Progenitor cell of endocrine pancreas (in vitro differentiated cells): ENCODE measurements around the gene HDAC8. TPM values are rescaled to one million over a fixed set of nuclear protein-coding genes. Genes with fewer than 3 reads are reported as not detected.

Source experiments
- DNase-seq: peaks from one replicate; pipeline ENCODE4 v3.0.0; 2021; ENCODE audit warnings: low spot score; ENCODE audit not compliant: unreplicated experiment
- H3K27ac Mint-ChIP-seq: 2 replicates; pipeline ENCODE4 v1.8.0; 2021; ENCODE audit warnings: mild to moderate bottlenecking, moderate library complexity, mixed read lengths
- H3K27me3 Mint-ChIP-seq: 2 replicates; pipeline ENCODE4 v1.8.0; 2021; ENCODE audit warnings: mixed read lengths
- H3K36me3 Mint-ChIP-seq: 2 replicates; pipeline ENCODE4 v1.8.0; 2022; ENCODE audit warnings: mixed read lengths; ENCODE audit not compliant: insufficient read depth
- H3K4me1 Mint-ChIP-seq: 2 replicates; pipeline ENCODE4 v1.8.0; 2021; ENCODE audit warnings: low read depth, mixed read lengths
- H3K4me3 Mint-ChIP-seq: 2 replicates; pipeline ENCODE4 v1.8.0; 2021; ENCODE audit warnings: low read depth, mild to moderate bottlenecking, moderate library complexity, mixed read lengths
- H3K9me3 Mint-ChIP-seq: 2 replicates; pipeline ENCODE4 v1.8.0; 2021; ENCODE audit warnings: low read depth, mixed read lengths
- total RNA-seq: library from RNA; stranded (reverse); gene quantifications from 2 replicates; pipeline ENCODE4 v1.2.1, GENCODE V29; 2021
- TF ChIP-seq, protein P1 (sequence below): fragments of 200-600 bp; sonication (generic); IDR thresholded peaks from one replicate; pipeline ENCODE4 v1.5.0; 2021; ENCODE audit warnings: antibody characterized with exemption, mild to moderate bottlenecking; ENCODE audit not compliant: unreplicated experiment

Gene HDAC8
- total RNA-seq, 1 donor from 2014 or later, result 38.4 TPM

- TF ChIP-seq, protein P1, sequence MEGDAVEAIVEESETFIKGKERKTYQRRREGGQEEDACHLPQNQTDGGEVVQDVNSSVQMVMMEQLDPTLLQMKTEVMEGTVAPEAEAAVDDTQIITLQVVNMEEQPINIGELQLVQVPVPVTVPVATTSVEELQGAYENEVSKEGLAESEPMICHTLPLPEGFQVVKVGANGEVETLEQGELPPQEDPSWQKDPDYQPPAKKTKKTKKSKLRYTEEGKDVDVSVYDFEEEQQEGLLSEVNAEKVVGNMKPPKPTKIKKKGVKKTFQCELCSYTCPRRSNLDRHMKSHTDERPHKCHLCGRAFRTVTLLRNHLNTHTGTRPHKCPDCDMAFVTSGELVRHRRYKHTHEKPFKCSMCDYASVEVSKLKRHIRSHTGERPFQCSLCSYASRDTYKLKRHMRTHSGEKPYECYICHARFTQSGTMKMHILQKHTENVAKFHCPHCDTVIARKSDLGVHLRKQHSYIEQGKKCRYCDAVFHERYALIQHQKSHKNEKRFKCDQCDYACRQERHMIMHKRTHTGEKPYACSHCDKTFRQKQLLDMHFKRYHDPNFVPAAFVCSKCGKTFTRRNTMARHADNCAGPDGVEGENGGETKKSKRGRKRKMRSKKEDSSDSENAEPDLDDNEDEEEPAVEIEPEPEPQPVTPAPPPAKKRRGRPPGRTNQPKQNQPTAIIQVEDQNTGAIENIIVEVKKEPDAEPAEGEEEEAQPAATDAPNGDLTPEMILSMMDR, result peak; percentile 14
- Mint-ChIP-seq H3K36me3 (no peaks in the 10 kb centered on the region), H3K27me3 (peaks cover 40% of the 10 kb centered on the region), H3K27ac (no peak overlapping the region), H3K4me3 (no peak overlapping the region), H3K4me1 (no peaks in the 10 kb centered on the region), H3K9me3 (peaks cover 6% of the 10 kb centered on the region)
- no peak for DNase-seq
Observed at GRCh38 chrX:72297953-72298730, 274.5 kb downstream of the HDAC8 start.

DNA sequence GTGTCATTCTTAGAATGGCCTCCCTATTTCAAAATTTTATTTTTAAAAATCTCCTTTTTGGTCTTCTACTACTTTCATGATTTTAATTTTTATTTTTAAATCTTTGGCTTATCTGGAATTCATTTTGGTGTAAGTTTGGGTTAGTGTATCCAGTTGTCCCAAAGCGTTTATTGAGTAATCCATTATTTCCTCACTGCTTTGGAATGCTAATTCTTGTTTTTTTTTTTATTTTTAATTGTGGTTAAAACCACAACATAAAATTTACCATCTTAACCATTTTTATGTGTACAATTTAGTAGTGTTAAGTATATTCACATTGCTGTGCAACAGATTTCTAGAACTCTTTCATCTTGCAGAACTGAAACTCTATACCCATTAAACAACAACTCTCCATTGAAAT lies 275.7 kb downstream of the HDAC8 start:
- no peak for DNase-seq
- H3K9me3 Mint-ChIP-seq, result peaks cover 16% of the 10 kb centered on the region
- H3K27me3 Mint-ChIP-seq, result peaks cover 30% of the 10 kb centered on the region
- H3K36me3 Mint-ChIP-seq, result no peaks in the 10 kb centered on the region
- H3K4me3 Mint-ChIP-seq, result no peak overlapping the region
- no peaks in the 10 kb centered on the region for H3K4me1 Mint-ChIP-seq
- no peak overlapping the region for H3K27ac Mint-ChIP-seq
- TF ChIP-seq, protein P1, result no peak

DNA sequence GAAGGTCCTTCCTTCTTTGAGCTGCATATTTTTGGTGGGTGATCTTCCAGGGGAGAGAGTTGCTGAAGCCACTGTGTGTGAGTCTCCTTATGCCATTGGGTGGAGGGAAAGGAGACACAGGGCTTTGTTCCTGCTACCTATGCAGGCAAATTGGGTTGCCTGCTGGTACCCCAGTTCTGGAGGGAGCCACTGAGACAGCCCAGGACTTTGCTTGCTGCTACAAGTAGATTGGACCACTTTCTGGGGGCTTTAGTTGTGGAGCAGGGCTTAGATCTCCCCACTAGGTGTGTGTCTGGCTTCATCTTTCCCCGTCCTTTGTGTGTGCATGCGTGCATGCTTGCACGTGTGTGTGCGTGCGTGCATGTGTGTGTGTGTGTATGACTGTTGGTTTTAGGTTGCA lies 276.9 kb downstream of the HDAC8 start:
- H3K27ac Mint-ChIP-seq, result no peak overlapping the region
- no peaks in the 10 kb centered on the region for H3K4me1 Mint-ChIP-seq
- peaks cover 20% of the 10 kb centered on the region for H3K9me3 Mint-ChIP-seq
- no peak overlapping the region for H3K4me3 Mint-ChIP-seq
- peaks cover 24% of the 10 kb centered on the region for H3K27me3 Mint-ChIP-seq
- DNase-seq, result no peak
- TF ChIP-seq, protein P1, result no peak
- no peaks in the 10 kb centered on the region for H3K36me3 Mint-ChIP-seq

DNA sequence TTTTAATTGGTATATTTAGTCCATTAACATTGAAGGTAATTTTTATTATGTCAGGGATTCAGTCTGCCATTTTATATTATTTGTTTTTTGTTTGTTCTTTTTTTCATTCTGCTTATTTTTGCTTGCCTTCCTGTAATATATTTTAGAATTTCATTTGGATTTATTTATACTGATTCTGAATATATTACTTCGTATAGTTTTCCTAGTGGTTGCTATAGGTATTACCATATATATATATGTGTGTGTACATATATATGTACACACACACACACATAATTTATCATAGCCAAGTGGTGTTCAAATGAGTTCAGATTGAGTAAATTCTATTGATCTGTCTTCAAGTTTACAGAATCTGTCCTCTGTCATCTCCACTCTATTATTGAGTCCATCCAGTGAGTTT lies 278.1 kb downstream of the HDAC8 start:
- Mint-ChIP-seq H3K4me3 (no peak overlapping the region), H3K9me3 (peaks cover 20% of the 10 kb centered on the region), H3K27ac (no peak overlapping the region)

DNA sequence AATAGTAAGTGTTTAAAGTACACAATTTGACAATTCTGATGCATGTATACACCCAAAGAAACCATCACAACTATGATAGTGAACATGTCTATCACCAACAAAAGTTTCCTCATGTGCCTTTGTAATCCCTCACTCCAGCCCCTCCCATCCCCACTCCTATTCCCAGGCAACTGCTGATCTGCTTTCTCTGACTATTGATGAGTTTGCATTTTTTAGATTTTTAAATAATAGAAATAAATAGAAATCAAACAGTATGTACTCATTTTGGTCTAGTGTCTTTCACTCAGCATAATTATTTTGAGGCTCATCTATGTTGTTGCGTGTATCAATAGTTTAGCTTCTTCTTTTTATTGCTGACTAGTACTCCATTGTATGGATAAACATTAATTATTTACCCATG lies 290.3 kb downstream of the HDAC8 start:
- peaks cover 7% of the 10 kb centered on the region for H3K4me1 Mint-ChIP-seq
- H3K9me3 Mint-ChIP-seq, result peaks cover 4% of the 10 kb centered on the region
- H3K27me3 Mint-ChIP-seq, result no peaks in the 10 kb centered on the region
- TF ChIP-seq, protein P1, result no peak
- no peak for DNase-seq
- H3K27ac Mint-ChIP-seq, result no peak overlapping the region
- H3K4me3 Mint-ChIP-seq, result no peak overlapping the region
- no peaks in the 10 kb centered on the region for H3K36me3 Mint-ChIP-seq

More for the DNA sequence above, 278.1 kb downstream of the HDAC8 start:
- TF ChIP-seq, protein P1, result peak; percentile 42
- H3K36me3 Mint-ChIP-seq, result no peaks in the 10 kb centered on the region
- no peaks in the 10 kb centered on the region for H3K4me1 Mint-ChIP-seq
- peaks cover 13% of the 10 kb centered on the region for H3K27me3 Mint-ChIP-seq
- no peak for DNase-seq
